GM12891 (cell line): ENCODE results near the gene MEPCE.

Experiments used
- DNase-seq: peaks from one replicate; pipeline ENCODE4 v3.0.0; 2011; ENCODE audit warnings: low spot score; ENCODE audit not compliant: insufficient read length
- FAIRE-seq: peaks from 2 replicates; lab custom pipeline; 2011; peaks lifted over from hg19 to GRCh38; lab: Jason Lieb, UNC
- PAX5 ChIP-seq: IDR thresholded peaks from 2 replicates; pipeline ENCODE4 v1.6.1; 2011; ENCODE audit warnings: low read length, moderate library complexity, mild to moderate bottlenecking; ENCODE audit not compliant: insufficient read depth, severe bottlenecking
- POLR2A ChIP-seq: IDR thresholded peaks from 2 replicates; pipeline ENCODE4 v1.6.1; 2011; ENCODE audit warnings: low read depth, low read length, control low read depth
- POLR2AphosphoS5 ChIP-seq: IDR thresholded peaks from 2 replicates; pipeline ENCODE4 v1.6.1; 2011; ENCODE audit warnings: low read depth, low read length, control low read depth
- POU2F2 ChIP-seq: IDR thresholded peaks from 2 replicates; pipeline ENCODE4 v1.6.1; 2011; ENCODE audit warnings: low read depth, mild to moderate bottlenecking, control low read depth, low read length, moderate library complexity
- SPI1 ChIP-seq: IDR thresholded peaks from 2 replicates; pipeline ENCODE4 v1.6.1; 2011; ENCODE audit warnings: low read depth, low read length, control low read depth
- TAF1 ChIP-seq: IDR thresholded peaks from 2 replicates; pipeline ENCODE4 v1.6.1; 2011; ENCODE audit warnings: low read depth, low read length, control low read depth

The MEPCE gene

GRCh38 chr7:100425347-100425746, 4.3 kb upstream of the MEPCE start:
- DNase-seq: no peak
- TF ChIP-seq SPI1 (no peak), PAX5 (no peak), POU2F2 (no peak), POLR2A (no peak), TAF1 (no peak), POLR2AphosphoS5 (no peak)
- FAIRE-seq: no peak

- FAIRE-seq (no peak), DNase-seq (no peak)
- TF ChIP-seq POLR2A (no peak), TAF1 (no peak), POU2F2 (no peak), POLR2AphosphoS5 (no peak), SPI1 (no peak), PAX5 (no peak)
Measured at GRCh38 chr7:100426516-100426915, 3.1 kb upstream of the MEPCE start.

- DNase-seq (no peak), FAIRE-seq (no peak)
- TF ChIP-seq PAX5 (no peak), POU2F2 (no peak), POLR2AphosphoS5 (no peak), POLR2A (no peak), SPI1 (no peak), TAF1 (no peak)
Measured at GRCh38 chr7:100427762-100428198, 1.9 kb upstream of the MEPCE start.

GRCh38 chr7:100428199-100428966, 1.2 kb upstream of the MEPCE start, which contains the start of gene ZCWPW1:
Gene ZCWPW1, minus strand, starts transcription at chr7:100428703. Its CDS starts 8,054 bp downstream, at chr7:100420649.
- FAIRE-seq (no peak), DNase-seq (peak; percentile 74)
- TF ChIP-seq TAF1 (peak; percentile 77), POLR2AphosphoS5 (peak; percentile 99), POU2F2 (no peak; the same call in 1 of the 2 replicates), PAX5 (peak; percentile 49), SPI1 (peak; percentile 36; the same call in 1 of the 2 replicates), POLR2A (peak; percentile 99)

- FAIRE-seq: no peak
- no peak for TF ChIP-seq SPI1
- TF ChIP-seq PAX5: no peak
- TF ChIP-seq POLR2A: peak; percentile 74
- TF ChIP-seq POU2F2: peak; percentile 96; the same call in 1 of the 2 replicates
- peak; percentile 70 for TF ChIP-seq TAF1
- peak; percentile 28 for TF ChIP-seq POLR2AphosphoS5
- peak; percentile 84 for DNase-seq
Measured at GRCh38 chr7:100428967-100429636, 529 bp upstream of the MEPCE start.

GRCh38 chr7:100430493-100431285, 1.1 kb downstream of the MEPCE start:
- DNase-seq (no peak), FAIRE-seq (peak; percentile 66)
- TF ChIP-seq POLR2AphosphoS5: no peak; the same call in 1 of the 2 replicates
- TF ChIP-seq SPI1: peak; percentile 61
- TF ChIP-seq POLR2A: peak; percentile 26; the same call in 1 of the 2 replicates

- DNase-seq: no peak
- no peak for TF ChIP-seq POU2F2
- no peak for TF ChIP-seq PAX5
- TF ChIP-seq SPI1: no peak
- TF ChIP-seq POLR2A: no peak
- TF ChIP-seq POLR2AphosphoS5: 0 out of 2 replicates have a peak, but pooled peaks have one; percentile 9
- no peak for TF ChIP-seq TAF1
- FAIRE-seq: no peak
Measured at GRCh38 chr7:100431286-100431735, 1.7 kb downstream of the MEPCE start.

- TF ChIP-seq PAX5 (no peak), POLR2AphosphoS5 (no peak)
- DNase-seq: no peak
- no peak for FAIRE-seq
Measured at GRCh38 chr7:100432053-100432452, 2.4 kb downstream of the MEPCE start.

- TF ChIP-seq PAX5 (no peak), POLR2AphosphoS5 (no peak), POLR2A (no peak), POU2F2 (no peak), SPI1 (no peak), TAF1 (no peak)
- FAIRE-seq: no peak
Measured at GRCh38 chr7:100432621-100433275, 3.1 kb downstream of the MEPCE start.

More at GRCh38 chr7:100432621-100433275, 3.1 kb downstream of the MEPCE start:
- DNase-seq: no peak
